ENCODE results near the gene APOLD1.

GRCh38 chr12:12745576-12746211, 39.8 kb upstream of the APOLD1 start:
- no peak for TF ChIP-seq CTCF (IDR thresholded peaks at IDR 0.05; ENCODE audit: insufficient read depth, low read length, poor library complexity, severe bottlenecking)
- no peak for TF ChIP-seq EZH2phosphoT487 (conservative IDR thresholded peaks at IDR 0.05; ENCODE audit: low read length)

Measured in SU-DHL-6 (cell line).